HCT116 (cell line): ENCODE data around the gene RFPL3.

Experiments
- CEBPB ChIP-seq: IDR thresholded peaks from 2 replicates; pipeline ENCODE4 v1.6.1; 2012; ENCODE audit warnings: low read depth
- POLR2A ChIP-seq: IDR thresholded peaks from 2 replicates; pipeline ENCODE4 v1.7.0; 2011; ENCODE audit warnings: borderline replicate concordance; ENCODE audit not compliant: insufficient read depth, insufficient read length; ENCODE audit errors: extremely low read depth
- YY1 ChIP-seq: IDR thresholded peaks from 2 replicates; pipeline ENCODE4 v1.6.1; 2011; ENCODE audit warnings: low read length, low read depth, moderate library complexity, mild to moderate bottlenecking; ENCODE audit not compliant: insufficient replicate concordance; ENCODE audit errors: extremely low read depth
- TF ChIP-seq, protein P1 (sequence below): IDR thresholded peaks from 2 replicates; pipeline ENCODE4 v1.6.1; 2012
- TF ChIP-seq, protein P2 (sequence below), 3 experiments: fragments of 200-600 bp in 1 of 3; sonication (generic) in 1 of 3; IDR thresholded peaks in 2 of 3; conservative IDR thresholded peaks in 1 of 3; 2 replicates each; pipeline ENCODE4 v1.5.1; 2012 to 2017; ENCODE audit warnings: low read depth in 2 of 3, low read length in 2 of 3, antibody characterized with exemption in 1 of 3, borderline replicate concordance in 1 of 3, control low read depth in 1 of 3, mild to moderate bottlenecking in 1 of 3, mixed read lengths in 1 of 3, mixed run types in 1 of 3, moderate library complexity in 1 of 3; ENCODE audit not compliant: insufficient read depth in 1 of 3
- TF ChIP-seq, protein P3 (sequence below): IDR thresholded peaks from 2 replicates; pipeline ENCODE4 v1.6.1; 2012; ENCODE audit warnings: low read depth
- TF ChIP-seq, protein P4 (sequence below): IDR thresholded peaks from 2 replicates; pipeline ENCODE4 v1.6.1; 2011; ENCODE audit warnings: mild to moderate bottlenecking, low read length, moderate library complexity; ENCODE audit not compliant: insufficient replicate concordance; ENCODE audit errors: extremely low read depth

DNA sequence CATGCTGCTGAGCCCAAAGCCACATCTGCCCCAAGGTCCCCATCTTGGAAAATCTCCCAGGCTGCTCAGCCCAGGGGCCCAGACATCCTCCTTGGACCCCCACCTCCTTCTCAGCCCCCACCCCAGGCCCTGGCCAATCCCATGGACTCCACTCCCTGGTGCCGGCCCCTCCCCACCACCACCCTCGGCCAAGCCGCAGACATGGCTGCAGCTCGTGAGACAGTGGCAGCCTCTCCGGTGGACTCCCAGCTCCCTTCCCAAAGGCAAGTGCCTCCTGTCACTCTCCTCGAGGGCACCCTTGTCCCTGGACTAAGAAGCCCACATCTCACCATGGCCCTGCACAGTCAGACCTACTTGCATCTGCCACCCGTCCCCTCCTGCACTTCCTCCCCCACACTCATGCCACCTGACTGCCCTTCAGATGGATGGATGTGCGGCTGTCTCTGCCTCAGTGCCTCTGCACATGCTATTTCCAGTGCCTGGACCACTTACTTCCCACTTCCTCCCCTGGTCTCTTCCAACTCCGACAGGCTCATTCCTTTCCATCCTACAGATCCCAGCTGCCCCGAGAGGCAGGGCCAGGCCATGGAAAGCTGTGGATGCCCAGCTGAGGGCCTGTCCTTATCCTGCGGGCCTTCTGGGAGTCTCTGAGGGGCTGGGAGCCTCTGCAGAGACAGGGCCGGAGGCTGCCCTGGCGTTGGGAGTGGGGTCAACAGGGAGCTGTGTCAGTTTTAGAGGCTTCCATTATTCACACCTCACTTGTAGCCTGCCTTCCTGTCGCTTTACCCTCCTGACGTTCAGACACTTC, 25.5 kb upstream of the RFPL3 start:
- TF ChIP-seq CEBPB, result no peak
- no peak for TF ChIP-seq POLR2A
- TF ChIP-seq, protein P1, sequence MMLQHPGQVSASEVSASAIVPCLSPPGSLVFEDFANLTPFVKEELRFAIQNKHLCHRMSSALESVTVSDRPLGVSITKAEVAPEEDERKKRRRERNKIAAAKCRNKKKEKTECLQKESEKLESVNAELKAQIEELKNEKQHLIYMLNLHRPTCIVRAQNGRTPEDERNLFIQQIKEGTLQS, result no peak
- TF ChIP-seq, protein P2, sequence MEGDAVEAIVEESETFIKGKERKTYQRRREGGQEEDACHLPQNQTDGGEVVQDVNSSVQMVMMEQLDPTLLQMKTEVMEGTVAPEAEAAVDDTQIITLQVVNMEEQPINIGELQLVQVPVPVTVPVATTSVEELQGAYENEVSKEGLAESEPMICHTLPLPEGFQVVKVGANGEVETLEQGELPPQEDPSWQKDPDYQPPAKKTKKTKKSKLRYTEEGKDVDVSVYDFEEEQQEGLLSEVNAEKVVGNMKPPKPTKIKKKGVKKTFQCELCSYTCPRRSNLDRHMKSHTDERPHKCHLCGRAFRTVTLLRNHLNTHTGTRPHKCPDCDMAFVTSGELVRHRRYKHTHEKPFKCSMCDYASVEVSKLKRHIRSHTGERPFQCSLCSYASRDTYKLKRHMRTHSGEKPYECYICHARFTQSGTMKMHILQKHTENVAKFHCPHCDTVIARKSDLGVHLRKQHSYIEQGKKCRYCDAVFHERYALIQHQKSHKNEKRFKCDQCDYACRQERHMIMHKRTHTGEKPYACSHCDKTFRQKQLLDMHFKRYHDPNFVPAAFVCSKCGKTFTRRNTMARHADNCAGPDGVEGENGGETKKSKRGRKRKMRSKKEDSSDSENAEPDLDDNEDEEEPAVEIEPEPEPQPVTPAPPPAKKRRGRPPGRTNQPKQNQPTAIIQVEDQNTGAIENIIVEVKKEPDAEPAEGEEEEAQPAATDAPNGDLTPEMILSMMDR (IDR thresholded peaks at IDR 0.05 in 2 of 3, conservative IDR thresholded peaks at IDR 0.05 in 1 of 3; ENCODE audit: borderline replicate concordance in 1 of 3, insufficient read depth in 1 of 3, low read depth in 2 of 3, low read length in 2 of 3), result no peak
- no peak for TF ChIP-seq YY1
- TF ChIP-seq, protein P3, sequence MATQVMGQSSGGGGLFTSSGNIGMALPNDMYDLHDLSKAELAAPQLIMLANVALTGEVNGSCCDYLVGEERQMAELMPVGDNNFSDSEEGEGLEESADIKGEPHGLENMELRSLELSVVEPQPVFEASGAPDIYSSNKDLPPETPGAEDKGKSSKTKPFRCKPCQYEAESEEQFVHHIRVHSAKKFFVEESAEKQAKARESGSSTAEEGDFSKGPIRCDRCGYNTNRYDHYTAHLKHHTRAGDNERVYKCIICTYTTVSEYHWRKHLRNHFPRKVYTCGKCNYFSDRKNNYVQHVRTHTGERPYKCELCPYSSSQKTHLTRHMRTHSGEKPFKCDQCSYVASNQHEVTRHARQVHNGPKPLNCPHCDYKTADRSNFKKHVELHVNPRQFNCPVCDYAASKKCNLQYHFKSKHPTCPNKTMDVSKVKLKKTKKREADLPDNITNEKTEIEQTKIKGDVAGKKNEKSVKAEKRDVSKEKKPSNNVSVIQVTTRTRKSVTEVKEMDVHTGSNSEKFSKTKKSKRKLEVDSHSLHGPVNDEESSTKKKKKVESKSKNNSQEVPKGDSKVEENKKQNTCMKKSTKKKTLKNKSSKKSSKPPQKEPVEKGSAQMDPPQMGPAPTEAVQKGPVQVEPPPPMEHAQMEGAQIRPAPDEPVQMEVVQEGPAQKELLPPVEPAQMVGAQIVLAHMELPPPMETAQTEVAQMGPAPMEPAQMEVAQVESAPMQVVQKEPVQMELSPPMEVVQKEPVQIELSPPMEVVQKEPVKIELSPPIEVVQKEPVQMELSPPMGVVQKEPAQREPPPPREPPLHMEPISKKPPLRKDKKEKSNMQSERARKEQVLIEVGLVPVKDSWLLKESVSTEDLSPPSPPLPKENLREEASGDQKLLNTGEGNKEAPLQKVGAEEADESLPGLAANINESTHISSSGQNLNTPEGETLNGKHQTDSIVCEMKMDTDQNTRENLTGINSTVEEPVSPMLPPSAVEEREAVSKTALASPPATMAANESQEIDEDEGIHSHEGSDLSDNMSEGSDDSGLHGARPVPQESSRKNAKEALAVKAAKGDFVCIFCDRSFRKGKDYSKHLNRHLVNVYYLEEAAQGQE, result no peak
- TF ChIP-seq, protein P4, sequence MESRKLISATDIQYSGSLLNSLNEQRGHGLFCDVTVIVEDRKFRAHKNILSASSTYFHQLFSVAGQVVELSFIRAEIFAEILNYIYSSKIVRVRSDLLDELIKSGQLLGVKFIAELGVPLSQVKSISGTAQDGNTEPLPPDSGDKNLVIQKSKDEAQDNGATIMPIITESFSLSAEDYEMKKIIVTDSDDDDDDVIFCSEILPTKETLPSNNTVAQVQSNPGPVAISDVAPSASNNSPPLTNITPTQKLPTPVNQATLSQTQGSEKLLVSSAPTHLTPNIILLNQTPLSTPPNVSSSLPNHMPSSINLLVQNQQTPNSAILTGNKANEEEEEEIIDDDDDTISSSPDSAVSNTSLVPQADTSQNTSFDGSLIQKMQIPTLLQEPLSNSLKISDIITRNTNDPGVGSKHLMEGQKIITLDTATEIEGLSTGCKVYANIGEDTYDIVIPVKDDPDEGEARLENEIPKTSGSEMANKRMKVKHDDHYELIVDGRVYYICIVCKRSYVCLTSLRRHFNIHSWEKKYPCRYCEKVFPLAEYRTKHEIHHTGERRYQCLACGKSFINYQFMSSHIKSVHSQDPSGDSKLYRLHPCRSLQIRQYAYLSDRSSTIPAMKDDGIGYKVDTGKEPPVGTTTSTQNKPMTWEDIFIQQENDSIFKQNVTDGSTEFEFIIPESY, result no peak
